Skin epidermis (tissue), 12 donors: Measurements from ENCODE around the gene STK32C.

Experiments used
- H3K27ac ChIP-seq, 21 experiments: fragments of 200-600 bp; sonication (generic) in 11 of 21; one replicate each; pipeline ENCODE4 v1.5.0; 2020; ENCODE audit warnings: mild to moderate bottlenecking in 3 of 21, inconsistent platforms in 2 of 21, moderate library complexity in 2 of 21
- H3K4me3 ChIP-seq, 7 experiments: fragments of 200-600 bp; sonication (generic) in 2 of 7; one replicate each; pipeline ENCODE4 v1.5.0; 2020; ENCODE audit warnings: inconsistent platforms in 2 of 7, mild to moderate bottlenecking in 2 of 7, moderate library complexity in 1 of 7

The STK32C gene

DNA sequence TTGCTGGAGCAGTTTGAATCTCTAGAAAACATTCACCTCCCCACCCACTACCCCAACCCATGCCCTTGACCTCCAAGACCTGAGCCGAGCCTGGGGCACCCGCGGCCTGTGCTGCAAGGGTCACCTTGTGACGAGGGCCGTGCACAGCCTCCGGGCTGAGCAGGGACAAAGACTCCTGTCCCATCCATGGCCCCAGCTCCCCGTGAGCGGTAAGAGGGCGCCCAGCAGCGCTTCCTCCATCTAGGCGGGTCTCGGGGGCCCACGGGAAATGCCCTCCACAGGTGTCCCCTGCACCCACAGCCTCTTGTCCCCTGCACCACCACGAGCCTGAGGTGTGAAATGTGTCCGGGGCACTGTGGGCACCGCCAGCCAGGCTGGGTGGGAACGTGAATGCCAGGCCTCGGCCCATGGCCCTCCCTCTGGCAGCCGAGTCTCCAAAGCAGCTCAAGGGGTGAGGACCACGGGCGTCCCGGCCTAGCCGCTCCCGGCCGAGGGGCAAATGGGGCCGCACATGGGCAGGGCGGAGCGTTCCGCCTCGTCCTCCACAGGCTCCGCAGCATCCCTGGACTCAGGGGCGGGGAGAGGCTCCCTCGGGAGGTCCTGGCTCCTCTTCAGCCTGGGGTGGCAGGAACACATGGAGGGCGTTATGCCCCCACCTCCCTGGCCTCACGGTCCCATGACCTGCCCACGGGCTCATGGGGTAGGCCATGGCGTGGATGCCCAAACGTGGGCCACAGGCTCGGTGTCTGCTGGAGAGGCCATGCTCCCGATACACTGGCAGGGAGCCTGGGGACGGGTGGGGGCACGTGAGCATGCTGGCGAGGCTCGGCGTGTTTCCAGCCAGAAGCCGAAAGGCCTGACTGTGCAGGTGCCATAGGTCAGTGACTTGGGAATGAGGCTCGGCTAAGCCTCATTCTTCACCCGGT lies 100.0 kb downstream of the STK32C start:
- no peak overlapping the region for H3K27ac ChIP-seq
- no peak overlapping the region for H3K4me3 ChIP-seq

- H3K4me3 ChIP-seq: no peak overlapping the region
- no peak overlapping the region for H3K27ac ChIP-seq
These were observed 100.8 kb downstream of the STK32C start for GRCh38 chr10:132206806-132207535.

- Histone ChIP-seq H3K4me3 (no peak overlapping the region), H3K27ac (no peak overlapping the region)
These were observed 101.4 kb downstream of the STK32C start for GRCh38 chr10:132206377-132206745.

GRCh38 chr10:132205650-132206376 lies 101.9 kb downstream of the STK32C start:
- Histone ChIP-seq H3K4me3 (no peak overlapping the region), H3K27ac (no peak overlapping the region)

DNA sequence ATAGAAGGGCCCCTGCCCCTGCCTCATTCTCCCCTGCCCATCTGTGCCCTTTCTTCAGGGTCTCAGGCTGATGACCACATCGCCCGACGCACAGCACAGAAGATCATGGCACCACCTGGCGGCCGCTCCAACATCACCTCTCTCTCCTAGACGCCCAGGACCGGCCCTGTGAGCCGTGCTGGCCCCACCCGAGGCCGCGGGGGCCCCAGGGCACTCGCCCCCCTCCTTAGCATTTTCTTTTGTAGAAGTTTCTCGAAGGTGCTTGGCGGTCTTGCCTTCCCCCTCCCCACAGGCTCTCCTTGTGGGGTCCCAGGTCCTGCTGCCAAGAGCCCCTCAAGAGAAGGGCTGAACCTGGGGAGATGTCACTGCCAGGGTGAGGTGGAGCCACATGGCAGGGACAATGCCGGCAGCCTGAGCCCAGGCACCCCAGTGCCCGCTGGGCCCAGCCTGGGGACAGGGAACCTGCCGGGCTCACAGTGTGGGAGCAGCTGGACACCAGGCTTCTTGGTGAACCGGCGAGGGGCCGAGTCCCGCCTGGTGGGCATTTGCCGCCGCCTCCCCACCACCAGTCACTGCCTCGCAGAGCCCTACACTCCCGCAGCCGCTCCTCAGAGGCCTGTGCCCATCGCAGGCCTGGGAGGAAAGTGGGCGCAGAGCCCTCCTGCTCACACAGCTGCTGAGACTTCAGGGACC lies 102.8 kb downstream of the STK32C start:
- no peak overlapping the region for H3K4me3 ChIP-seq
- no peak overlapping the region for H3K27ac ChIP-seq

DNA sequence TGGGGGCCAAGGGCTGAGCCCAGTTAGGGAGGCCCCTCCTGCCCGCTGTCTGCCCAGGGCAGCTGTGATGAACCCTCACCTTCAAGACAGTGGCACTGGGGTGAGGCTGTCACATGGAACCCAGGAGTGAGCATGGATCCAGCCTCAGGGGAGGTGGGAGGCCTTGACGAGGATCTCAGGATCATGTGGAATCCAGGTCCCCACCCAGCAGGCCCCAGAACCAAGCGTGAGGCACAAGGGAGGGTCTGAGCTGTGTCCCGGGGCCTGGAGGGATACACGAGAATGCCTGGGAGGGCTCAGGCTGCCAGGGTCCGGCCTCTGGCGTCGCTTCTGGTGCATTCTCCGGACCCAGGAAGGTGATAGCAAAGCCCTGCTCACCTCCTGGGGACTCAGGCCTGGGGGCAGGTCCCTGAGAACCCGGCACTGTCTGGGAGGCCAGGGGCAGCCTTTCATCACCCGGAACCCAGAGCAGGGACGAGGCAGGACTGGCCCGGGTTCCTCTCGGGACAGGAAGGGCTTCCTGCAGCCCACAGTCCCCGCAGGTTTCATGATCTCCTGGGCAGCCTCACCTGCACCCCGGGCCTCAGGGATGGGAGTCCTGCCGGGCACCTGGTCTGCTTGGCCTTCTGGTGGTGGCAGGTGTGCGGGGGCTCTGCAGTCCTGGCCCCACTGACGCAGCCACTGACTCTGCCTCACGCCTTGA lies 103.5 kb downstream of the STK32C start:
- Histone ChIP-seq H3K4me3 (no peak overlapping the region), H3K27ac (no peak overlapping the region)

DNA sequence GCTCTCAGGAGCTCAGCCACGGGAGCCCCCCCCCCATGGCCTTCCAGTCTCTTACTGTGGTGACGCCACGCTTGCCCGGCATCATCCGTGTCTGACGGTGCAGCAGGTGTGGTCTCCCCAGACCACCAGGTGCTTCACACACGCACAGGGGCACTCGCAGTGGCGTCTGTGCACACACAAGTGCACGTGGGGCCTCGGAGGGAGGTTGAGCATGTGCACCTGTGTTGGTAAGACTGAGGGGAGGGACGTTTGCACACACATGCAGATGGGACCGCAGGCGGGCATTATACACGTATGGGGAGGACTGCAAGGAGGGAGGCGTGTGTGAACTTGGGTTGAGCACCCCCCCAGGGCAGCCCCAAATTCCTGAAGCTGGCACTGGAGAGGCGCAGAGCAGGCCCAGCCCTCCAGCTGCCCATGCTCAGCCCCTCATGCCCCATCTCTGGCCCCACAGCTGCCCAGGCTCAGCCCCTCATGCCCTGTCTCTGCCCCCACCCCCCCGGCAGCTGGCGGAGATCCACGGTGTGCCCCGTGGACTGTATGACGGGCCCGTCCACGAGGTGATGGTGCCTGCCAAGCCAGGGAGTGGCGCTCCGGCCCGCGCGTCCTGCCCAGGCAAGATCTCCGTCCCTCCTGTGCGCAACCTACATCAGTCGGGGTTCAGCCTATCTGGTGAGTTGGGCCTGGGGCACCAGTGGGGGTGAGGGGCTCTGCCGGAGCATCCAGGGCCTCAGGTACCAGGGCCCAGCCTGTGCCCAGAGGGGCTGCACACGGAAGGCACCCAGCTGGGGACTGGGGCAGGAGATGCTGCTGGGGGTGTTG lies 104.3 kb downstream of the STK32C start:
- Histone ChIP-seq H3K27ac (no peak overlapping the region), H3K4me3 (no peak overlapping the region)

DNA sequence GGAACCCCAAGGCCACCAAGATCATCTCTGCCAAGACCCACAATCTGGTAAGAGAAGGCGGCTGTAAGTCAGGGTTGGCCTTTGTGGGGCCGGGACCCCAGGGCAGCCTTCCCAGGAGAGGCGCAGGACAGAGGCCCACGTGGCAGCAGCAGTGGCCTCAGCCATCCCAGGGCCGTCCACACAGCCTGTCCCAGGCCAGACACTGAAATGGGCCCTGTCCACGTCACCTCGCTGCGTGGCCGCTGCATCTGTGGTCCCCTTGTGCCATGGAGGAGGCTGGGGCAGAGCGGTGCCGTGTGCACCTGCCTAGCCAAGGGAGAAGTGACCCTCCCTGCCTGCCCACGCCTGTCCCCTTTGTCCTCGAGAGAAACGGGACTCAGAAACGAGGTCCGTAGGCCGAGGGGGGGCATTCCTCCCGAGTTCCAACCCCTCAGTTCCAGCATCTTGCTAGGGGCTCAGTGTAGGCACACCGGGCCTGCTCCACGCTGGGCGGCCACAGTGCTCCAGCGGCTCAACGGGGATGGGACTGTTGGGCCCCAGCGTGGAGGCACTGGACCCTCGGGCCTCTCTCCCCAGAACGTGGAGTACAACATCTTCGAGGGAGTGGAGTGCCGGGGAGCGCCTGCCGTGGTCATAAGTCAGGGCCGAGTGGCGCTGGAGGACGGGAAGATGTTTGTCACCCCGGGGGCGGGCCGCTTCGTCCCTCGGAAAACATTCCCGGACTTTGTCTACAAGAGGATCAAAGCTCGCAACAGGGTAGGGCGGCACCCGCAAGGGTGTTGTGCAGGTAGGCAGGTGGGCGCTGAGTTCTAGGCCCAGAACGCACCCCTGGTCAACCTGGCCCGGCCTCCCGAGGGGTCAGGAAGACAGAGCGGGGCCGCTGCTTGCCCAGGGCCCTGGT lies 105.4 kb downstream of the STK32C start:
- no peak overlapping the region for H3K27ac ChIP-seq
- no peak overlapping the region for H3K4me3 ChIP-seq

DNA sequence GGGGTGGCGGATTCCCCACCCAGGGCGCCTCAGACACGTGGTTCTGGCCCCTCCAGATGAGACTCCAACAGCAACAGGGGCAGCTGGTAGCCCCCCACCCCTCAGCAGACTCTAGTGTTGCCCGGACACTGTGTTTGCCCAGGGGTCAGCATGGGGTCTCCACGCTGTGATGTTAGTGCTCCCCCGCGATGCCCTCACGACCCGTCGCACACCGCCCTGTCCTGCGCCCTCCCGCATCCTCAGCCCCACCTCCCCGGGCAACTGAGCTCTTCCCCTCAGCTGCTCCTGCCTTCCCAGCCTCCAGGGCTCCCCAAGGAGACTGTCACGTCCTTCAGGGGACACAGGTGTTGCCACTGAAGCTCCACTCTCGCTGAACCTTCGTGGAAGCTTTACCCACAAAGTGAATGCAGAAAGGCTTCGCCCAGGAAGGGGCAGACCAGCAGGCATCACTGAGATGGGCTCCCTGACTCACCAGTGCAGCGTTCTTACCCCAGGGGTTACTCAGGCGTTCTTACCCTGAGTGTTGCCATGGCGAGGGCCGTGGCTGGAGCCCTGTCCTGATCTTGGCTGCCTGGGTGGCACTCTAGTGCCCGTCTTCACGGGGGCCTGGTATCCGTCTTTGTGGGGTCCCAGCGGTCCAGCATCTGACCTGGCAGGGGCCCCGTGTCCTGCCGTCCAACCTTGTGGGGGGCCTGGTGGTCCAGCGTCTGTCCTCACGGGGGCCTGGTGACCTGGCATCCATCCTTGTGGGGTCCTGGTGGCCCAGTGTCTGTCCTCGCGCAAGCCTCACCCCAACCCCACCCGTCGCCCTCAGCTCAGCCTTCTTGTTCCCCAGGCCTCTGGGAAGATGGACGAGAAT lies 106.4 kb downstream of the STK32C start:
- Histone ChIP-seq H3K4me3 (no peak overlapping the region), H3K27ac (no peak overlapping the region)

GRCh38 chr10:132200344-132201110 lies 107.2 kb downstream of the STK32C start:
- Histone ChIP-seq H3K4me3 (no peak overlapping the region), H3K27ac (no peak overlapping the region)

DNA sequence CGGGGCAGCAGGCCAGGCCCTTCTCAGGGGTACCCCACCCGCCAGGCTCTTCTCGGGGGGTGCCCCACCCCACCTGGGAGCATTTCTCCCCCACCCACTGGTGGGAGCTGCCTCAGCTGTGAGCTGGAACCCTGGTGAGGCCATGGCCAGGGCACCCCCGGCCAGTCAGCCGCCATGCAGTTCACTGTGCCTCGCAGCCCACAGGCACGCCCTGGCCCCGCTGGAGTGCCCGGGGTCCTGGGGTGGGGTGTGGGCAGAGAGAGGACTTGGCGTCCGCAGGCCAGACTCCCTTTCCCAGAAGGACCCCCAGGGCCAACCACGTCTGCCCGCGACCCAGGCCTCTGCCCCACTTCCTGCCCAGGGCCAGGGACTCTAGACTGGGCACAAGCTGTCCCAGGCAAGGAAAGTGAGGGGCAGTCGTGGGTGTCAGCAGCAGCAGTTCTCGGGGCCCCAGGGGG lies 107.9 kb downstream of the STK32C start:
- Histone ChIP-seq H3K27ac (no peak overlapping the region), H3K4me3 (no peak overlapping the region)

DNA sequence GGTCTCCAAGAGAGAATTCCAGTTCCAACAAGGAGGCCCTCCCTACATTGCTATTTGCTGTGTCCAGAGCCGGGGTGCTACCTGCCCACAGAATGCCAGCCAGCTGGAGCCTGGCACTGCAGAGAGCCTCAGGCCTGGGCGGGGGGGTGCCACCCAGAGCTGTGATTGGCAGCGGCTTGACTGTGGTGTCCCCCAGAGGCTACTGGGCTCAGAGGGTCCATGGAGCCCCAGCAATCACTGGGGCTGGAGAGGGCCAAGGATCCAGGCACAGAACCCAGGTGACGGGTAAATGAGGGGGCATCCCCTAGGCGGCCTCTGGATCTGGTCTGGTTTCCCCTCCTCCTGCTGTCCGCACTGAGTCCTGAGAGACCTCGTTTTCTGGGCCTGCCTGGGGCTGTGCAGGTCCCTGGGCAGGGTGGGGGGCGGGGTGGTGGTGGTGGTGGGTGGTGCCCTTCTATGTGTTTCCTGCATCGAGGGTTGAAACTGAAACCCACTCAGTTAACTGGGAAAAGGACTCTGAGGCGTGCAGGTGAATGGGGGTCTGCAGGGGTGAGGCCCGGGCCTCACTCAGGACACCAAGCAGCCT lies 108.4 kb downstream of the STK32C start:
- no peak overlapping the region for H3K4me3 ChIP-seq
- H3K27ac ChIP-seq: no peak overlapping the region

GRCh38 chr10:132198381-132199181 lies 109.2 kb downstream of the STK32C start:
- Histone ChIP-seq H3K4me3 (no peak overlapping the region), H3K27ac (no peak overlapping the region)

GRCh38 chr10:132198068-132198370 lies 109.7 kb downstream of the STK32C start:
- Histone ChIP-seq H3K4me3 (no peak overlapping the region), H3K27ac (no peak overlapping the region)
